Islet precursor cell (in vitro differentiated cells): ENCODE data around the gene SERTAD2.

Source experiments
- DNase-seq: peaks from one replicate; pipeline ENCODE4 v3.0.0-alpha.2; 2018

SERTAD2 gene

GRCh38 chr2:64607381-64608304 is 46.1 kb downstream of the SERTAD2 start:
- peak; percentile 86 for DNase-seq

- peak; percentile 94 for DNase-seq
These were observed 47.0 kb downstream of the SERTAD2 start for GRCh38 chr2:64606479-64607363.

GRCh38 chr2:64605991-64606478 is 47.7 kb downstream of the SERTAD2 start:
- no peak for DNase-seq

GRCh38 chr2:64605026-64605471 is 48.7 kb downstream of the SERTAD2 start:
- no peak for DNase-seq

GRCh38 chr2:64604155-64604554 is 49.6 kb downstream of the SERTAD2 start:
- no peak for DNase-seq

GRCh38 chr2:64602436-64602835 is 51.3 kb downstream of the SERTAD2 start:
- no peak for DNase-seq

- no peak for DNase-seq
These were observed 51.8 kb downstream of the SERTAD2 start for GRCh38 chr2:64601785-64602391.

- DNase-seq, result no peak
These were observed 52.5 kb downstream of the SERTAD2 start for GRCh38 chr2:64601034-64601754.

- DNase-seq, result no peak
These were observed 54.2 kb downstream of the SERTAD2 start for GRCh38 chr2:64599469-64599868.

- DNase-seq, result no peak
These were observed 55.5 kb downstream of the SERTAD2 start for GRCh38 chr2:64598226-64598625.

GRCh38 chr2:64595397-64596176 is 58.1 kb downstream of the SERTAD2 start:
- DNase-seq, result no peak

- no peak for DNase-seq
These were observed 59.3 kb downstream of the SERTAD2 start for GRCh38 chr2:64594226-64594989.

GRCh38 chr2:64593035-64593655 is 60.6 kb downstream of the SERTAD2 start:
- DNase-seq, result no peak

GRCh38 chr2:64591188-64591587 is 62.5 kb downstream of the SERTAD2 start:
- DNase-seq, result no peak

- no peak for DNase-seq
These were observed 66.2 kb downstream of the SERTAD2 start for GRCh38 chr2:64587561-64587960.

- DNase-seq, result no peak
These were observed 66.7 kb downstream of the SERTAD2 start for GRCh38 chr2:64586883-64587481.

GRCh38 chr2:64586054-64586453 is 67.7 kb downstream of the SERTAD2 start:
- no peak for DNase-seq

- no peak for DNase-seq
These were observed 70.9 kb downstream of the SERTAD2 start for GRCh38 chr2:64582774-64583340.

GRCh38 chr2:64581777-64582539 is 71.8 kb downstream of the SERTAD2 start:
- no peak for DNase-seq
